Endothelial cell of umbilical vein (primary cell): Measurements from ENCODE around the gene ATOSA. TPM values are rescaled to one million over a fixed set of nuclear protein-coding genes. Genes with fewer than 3 reads are reported as not detected.

Experiments
- BruUV-seq: library from RNA; stranded (reverse); fragments of 400-500 nt; replicated peaks from 2 replicates; lab custom pipeline; 2021; lab: Mats Ljungman, UMichigan
- CTCF ChIA-PET: fragments of 300-600, 350-600 bp; sonication (Branson Sonifier 250); formaldehyde crosslinking; loops from one replicate; lab custom pipeline; 2021; ENCODE audit warnings: antibody characterized with exemption, inconsistent platforms; lab: Charles Lee
- POLR2A ChIA-PET: fragments of 300-600, 350-600 bp; sonication (Branson Sonifier 250); formaldehyde crosslinking; loops from one replicate; lab custom pipeline; 2021; ENCODE audit warnings: antibody characterized with exemption, inconsistent platforms; lab: Charles Lee
- DNase-seq: peaks from one replicate; pipeline ENCODE4 v3.0.0-alpha.2; 2011; ENCODE audit warnings: low read depth, low spot score
- FAIRE-seq: peaks from 2 replicates; lab custom pipeline; 2011; peaks lifted over from hg19 to GRCh38; lab: Jason Lieb, UNC
- H2AFZ ChIP-seq: 2 replicates; pipeline ENCODE4 v1.6.0; 2012; ENCODE audit warnings: low read depth, low read length, control low read depth, inconsistent platforms
- H3K27ac ChIP-seq: 2 replicates; pipeline ENCODE4 v1.5.1; 2011; ENCODE audit warnings: low read depth, mild to moderate bottlenecking, control low read depth, low read length, moderate library complexity; ENCODE audit not compliant: insufficient read depth
- H3K27me3 ChIP-seq, 2 experiments: 2 replicates each; pipeline versions ENCODE4 v1.6.0 to v1.6.1; 2011; ENCODE audit warnings: low read length in 2 of 2, mixed read lengths in 1 of 2; ENCODE audit not compliant: control insufficient read depth in 2 of 2, insufficient read depth in 2 of 2
- H3K36me3 ChIP-seq, 2 experiments: 2 replicates in 1 of 2; 3 replicates in 1 of 2; pipeline ENCODE4 v1.5.1; 2011; ENCODE audit warnings: low read length in 2 of 2, mild to moderate bottlenecking in 1 of 2, moderate library complexity in 1 of 2; ENCODE audit not compliant: control insufficient read depth in 2 of 2, insufficient read depth in 2 of 2; ENCODE audit errors: extremely low read depth in 1 of 2
- H3K4me1 ChIP-seq: 3 replicates; pipeline ENCODE4 v1.5.1; 2011; ENCODE audit warnings: mild to moderate bottlenecking, low read length; ENCODE audit not compliant: control insufficient read depth, insufficient read depth; ENCODE audit errors: extremely low read depth
- H3K4me2 ChIP-seq: 2 replicates; pipeline ENCODE4 v1.6.1; 2011; ENCODE audit warnings: low read length, control low read depth, mixed read lengths; ENCODE audit not compliant: insufficient read depth
- H3K4me3 ChIP-seq, 3 experiments: fragments of 200-600 bp in 1 of 3; sonication (generic), shearing (Covaris generic) in 1 of 3; replicated peaks in 1 of 3; 2 replicates each; pipeline ENCODE4 v1.5.1; 2011 to 2016; ENCODE audit warnings: control low read depth in 3 of 3, low read length in 3 of 3, mild to moderate bottlenecking in 2 of 3, inconsistent platforms in 1 of 3, low read depth in 1 of 3, moderate library complexity in 1 of 3; ENCODE audit not compliant: insufficient read depth in 1 of 3
- H3K79me2 ChIP-seq: 2 replicates; pipeline ENCODE4 v1.6.0; 2012; ENCODE audit warnings: low read length, inconsistent platforms; ENCODE audit not compliant: control insufficient read depth, insufficient read depth
- H3K9ac ChIP-seq: replicated peaks from 2 replicates; pipeline ENCODE3; 2011; ENCODE audit warnings: low read length, control low read depth; ENCODE audit not compliant: insufficient read depth; ENCODE audit errors: extremely low read depth
- H3K9me1 ChIP-seq: replicated peaks from 3 replicates; pipeline ENCODE4 v1.6.0; 2011; ENCODE audit warnings: mild to moderate bottlenecking, low read length; ENCODE audit not compliant: control insufficient read depth, insufficient read depth; ENCODE audit errors: extremely low read depth
- H3K9me3 ChIP-seq: replicated peaks from 2 replicates; pipeline ENCODE4 v1.5.1; 2012; ENCODE audit warnings: low read length, inconsistent platforms; ENCODE audit not compliant: control insufficient read depth, insufficient read depth
- H4K20me1 ChIP-seq: replicated peaks from 2 replicates; pipeline ENCODE3; 2011; ENCODE audit warnings: mild to moderate bottlenecking, low read length; ENCODE audit not compliant: control insufficient read depth, insufficient read depth; ENCODE audit errors: extremely low read depth
- EZH2 ChIP-seq: IDR thresholded peaks from 2 replicates; pipeline ENCODE4 v1.6.1; 2012; ENCODE audit warnings: borderline replicate concordance, low read depth, mild to moderate bottlenecking, moderate library complexity, low read length, inconsistent platforms; ENCODE audit not compliant: severe bottlenecking
- FOS ChIP-seq: IDR thresholded peaks from 2 replicates; pipeline ENCODE4 v1.6.1; 2011; ENCODE audit warnings: mild to moderate bottlenecking, low read length, moderate library complexity, borderline replicate concordance; ENCODE audit not compliant: insufficient read depth
- GATA2 ChIP-seq: IDR thresholded peaks from 2 replicates; pipeline ENCODE4 v1.7.0; 2011; ENCODE audit warnings: low read depth, mild to moderate bottlenecking, moderate library complexity, mixed read lengths, low read length; ENCODE audit not compliant: insufficient read length, insufficient read depth
- JUN ChIP-seq: IDR thresholded peaks from 2 replicates; pipeline ENCODE4 v1.6.1; 2011; ENCODE audit warnings: borderline replicate concordance, low read depth; ENCODE audit not compliant: insufficient read length, insufficient read depth
- MYC ChIP-seq: IDR thresholded peaks from one replicate; pipeline ENCODE4 v1.6.1; 2011; ENCODE audit warnings: mild to moderate bottlenecking, low read depth, low read length
- POLR2A ChIP-seq: IDR thresholded peaks from 2 replicates; pipeline ENCODE4 v1.6.1; 2012; ENCODE audit warnings: low read depth, mild to moderate bottlenecking, control low read depth, low read length
- POLR2AphosphoS5 ChIP-seq: IDR thresholded peaks from 2 replicates; pipeline ENCODE4 v1.6.1; 2012; ENCODE audit warnings: low read depth, mild to moderate bottlenecking, control low read depth, low read length, moderate library complexity; ENCODE audit not compliant: insufficient read depth
- dilution Hi-C: fragments of 300-500 bp; cut with MboI; formaldehyde crosslinking; loops from one replicate; pipeline ENCODE4 v1.15.0; 2019; ENCODE audit warnings: low sequenced_read_pairs; ENCODE audit not compliant: extremely low pct_ligation_motif_present
- intact Hi-C: fragments of 100-400 bp; cut with micrococcal nuclease; formaldehyde crosslinking; loops from one replicate; pipeline ENCODE4 v1.10.0; 2022
- polyA plus RNA-seq, 4 experiments: library from polyadenylated mRNA; depleted of rRNA in 3 of 4; stranded (reverse) in 3 of 4; unstranded in 1 of 4; fragments of >200 nt; gene quantifications; 2 replicates each; pipeline versions ENCODE4 v1.2.1 to v1.2.3, GENCODE V29; 2011 to 2012; ENCODE audit warnings: missing spikeins in 1 of 4
- total RNA-seq: library from RNA; stranded (reverse); gene quantifications from 2 replicates; pipeline ENCODE4 v1.2.3, GENCODE V29; 2021
- TF ChIP-seq, protein P1 (sequence below): IDR thresholded peaks from 2 replicates; pipeline ENCODE4 v1.6.1; 2011; ENCODE audit not compliant: insufficient read depth, insufficient read length
- TF ChIP-seq, protein P2 (sequence below), 2 donors: IDR thresholded peaks; 1 replicate in 1 of 2; 2 replicates in 1 of 2; pipeline ENCODE4 v1.5.1; 2011; ENCODE audit warnings: low read length in 2 of 2, mild to moderate bottlenecking in 2 of 2, moderate library complexity in 2 of 2, control low read depth in 1 of 2, inconsistent platforms in 1 of 2, low read depth in 1 of 2; ENCODE audit not compliant: insufficient read depth in 1 of 2; ENCODE audit errors: extremely low read depth in 1 of 2

ATOSA gene
- total and polyA plus RNA-seq, 2 donors (not counting 3 experiments of a cell fraction or from before 2014, with no cell fraction given), result 19.4 to 41.1 TPM

DNA sequence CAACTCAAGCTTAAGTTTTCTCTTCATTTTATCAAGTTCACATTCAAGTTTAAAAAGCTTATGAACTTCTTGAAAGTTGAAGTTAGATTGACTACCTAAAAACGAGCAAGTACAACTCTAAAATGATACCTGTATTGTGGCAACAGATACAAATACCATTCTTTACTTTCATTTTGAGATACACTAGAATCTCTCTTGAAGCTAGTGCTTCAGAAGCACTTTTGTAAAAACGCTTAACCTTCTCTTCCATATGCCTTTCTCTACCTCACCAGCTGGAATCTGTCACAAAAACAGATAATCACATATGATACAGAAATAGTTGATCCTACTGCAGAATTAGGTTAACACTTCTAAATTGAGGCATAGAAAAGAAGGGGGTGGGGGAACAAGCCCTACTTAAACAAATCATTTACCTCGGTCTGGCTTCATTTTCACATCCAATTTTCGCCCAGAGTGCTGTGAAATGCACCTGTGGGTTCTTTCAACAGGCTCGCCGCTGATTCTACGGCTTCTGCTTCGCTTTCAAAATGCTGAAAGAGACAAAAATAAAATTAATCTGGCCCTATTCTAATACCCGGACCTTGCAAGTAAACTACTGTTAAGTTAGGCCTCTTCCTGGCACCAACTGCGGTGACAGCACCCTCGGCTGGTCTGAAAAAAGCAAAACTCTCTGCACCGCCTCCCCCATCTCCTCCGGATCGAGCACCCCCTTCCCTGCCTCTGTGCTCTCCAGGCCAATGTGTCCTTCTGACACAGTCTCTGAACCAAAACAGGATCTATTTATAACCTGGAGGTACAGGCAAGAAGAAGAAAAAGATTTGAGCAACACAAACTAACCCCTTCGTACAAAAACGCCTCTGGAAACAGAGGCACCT lies 1.4 kb downstream of the ATOSA start:
- Histone ChIP-seq H3K4me2 (peak overlapping the region; percentile 91), H3K4me3 (peak overlapping the region; percentile 59 to 87 (median 80)), H2AFZ (peak overlapping the region; percentile 90), H3K4me1 (peaks cover 18% of the 10 kb centered on the region), H3K9me3 (no peaks in the 10 kb centered on the region), H3K79me2 (peaks cover 3% of the 10 kb centered on the region), H3K9ac (peak overlapping the region; percentile 94), H4K20me1 (no peaks in the 10 kb centered on the region), H3K27ac (peak overlapping the region; percentile 92), H3K27me3 (peaks cover 11 to 12% of the 10 kb centered on the region in 2 experiments), H3K9me1 (no peaks in the 10 kb centered on the region), H3K36me3 (peaks cover 0 to 3% of the 10 kb centered on the region in 2 experiments)
- intact Hi-C loops, result loop anchor here (1.0 to 2.0 kb wide), 4 partner anchors 57 to 421 kb away; partner anchors contain the start of gene ARPP19
- FAIRE-seq (no peak), DNase-seq (peak; percentile 73)
- ChIA-PET CTCF (interaction anchor here (0.8 to 1.6 kb wide), 8 partner anchors 16 to 416 kb away, joined by 3 to 9 read pairs (median 4); no protein-coding TSS in a partner anchor), POLR2A (interaction anchor here (0.6 to 1.4 kb wide), 3 partner anchors 25 to 1138 kb away, joined by 3 to 5 read pairs (median 4); no protein-coding TSS in a partner anchor)
- dilution Hi-C loops, result no loop called here
- TF ChIP-seq GATA2 (no peak), MYC (no peak), POLR2A (no peak), EZH2 (no peak), FOS (no peak), POLR2AphosphoS5 (no peak), JUN (no peak)
- TF ChIP-seq, protein P1, sequence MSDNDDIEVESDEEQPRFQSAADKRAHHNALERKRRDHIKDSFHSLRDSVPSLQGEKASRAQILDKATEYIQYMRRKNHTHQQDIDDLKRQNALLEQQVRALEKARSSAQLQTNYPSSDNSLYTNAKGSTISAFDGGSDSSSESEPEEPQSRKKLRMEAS, result no peak
- TF ChIP-seq, protein P2, sequence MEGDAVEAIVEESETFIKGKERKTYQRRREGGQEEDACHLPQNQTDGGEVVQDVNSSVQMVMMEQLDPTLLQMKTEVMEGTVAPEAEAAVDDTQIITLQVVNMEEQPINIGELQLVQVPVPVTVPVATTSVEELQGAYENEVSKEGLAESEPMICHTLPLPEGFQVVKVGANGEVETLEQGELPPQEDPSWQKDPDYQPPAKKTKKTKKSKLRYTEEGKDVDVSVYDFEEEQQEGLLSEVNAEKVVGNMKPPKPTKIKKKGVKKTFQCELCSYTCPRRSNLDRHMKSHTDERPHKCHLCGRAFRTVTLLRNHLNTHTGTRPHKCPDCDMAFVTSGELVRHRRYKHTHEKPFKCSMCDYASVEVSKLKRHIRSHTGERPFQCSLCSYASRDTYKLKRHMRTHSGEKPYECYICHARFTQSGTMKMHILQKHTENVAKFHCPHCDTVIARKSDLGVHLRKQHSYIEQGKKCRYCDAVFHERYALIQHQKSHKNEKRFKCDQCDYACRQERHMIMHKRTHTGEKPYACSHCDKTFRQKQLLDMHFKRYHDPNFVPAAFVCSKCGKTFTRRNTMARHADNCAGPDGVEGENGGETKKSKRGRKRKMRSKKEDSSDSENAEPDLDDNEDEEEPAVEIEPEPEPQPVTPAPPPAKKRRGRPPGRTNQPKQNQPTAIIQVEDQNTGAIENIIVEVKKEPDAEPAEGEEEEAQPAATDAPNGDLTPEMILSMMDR (IDR thresholded peaks at IDR 0.05; ENCODE audit: extremely low read depth in 1 of 2, insufficient read depth in 1 of 2, low read depth in 1 of 2, low read length in 2 of 2), result no peak
- BruUV-seq, result no TSS peak
